GM12864 (cell line): ENCODE results near the gene AMY2A.
"Not testable (repeated sequence)": the region's sequence is repeated elsewhere in the genome, so short reads cannot be mapped to it uniquely, and the experiment has no call there.

Experiments
- DNase-seq: peaks from one replicate; pipeline ENCODE4 v3.0.0-alpha.2; 2011; ENCODE audit warnings: low read depth
- H3K4me3 ChIP-seq: 2 replicates; pipeline ENCODE4 v1.5.1; 2011; ENCODE audit warnings: mild to moderate bottlenecking, low read depth, low read length, control low read depth
- CTCF ChIP-seq: IDR thresholded peaks from 2 replicates; pipeline ENCODE4 v1.5.1; 2011; ENCODE audit warnings: low read depth, mild to moderate bottlenecking, moderate library complexity, low read length, control low read depth, inconsistent platforms; ENCODE audit errors: missing control alignments

The AMY2A gene

DNA sequence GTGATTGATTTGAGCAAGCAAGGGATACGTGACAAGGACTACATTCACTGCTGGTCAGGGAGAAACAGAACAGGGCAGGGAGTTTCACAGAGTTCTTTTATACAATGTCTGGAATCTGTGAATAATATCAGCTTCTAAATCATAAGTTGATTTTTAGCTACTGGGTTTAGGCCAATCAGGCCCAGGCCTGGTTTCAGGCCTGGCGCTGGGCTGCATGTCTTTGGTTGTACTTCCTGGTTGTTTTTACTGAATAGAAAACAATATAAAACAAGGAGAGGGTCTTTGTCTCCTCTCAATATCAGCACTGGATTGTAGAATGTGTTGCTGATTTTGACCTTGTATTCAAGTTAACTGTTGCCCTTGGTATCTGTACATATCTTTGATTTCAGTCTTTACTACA lies 865 bp upstream of the AMY2A start:
- no peak for TF ChIP-seq CTCF
- no peak for DNase-seq
- H3K4me3 ChIP-seq = no peak overlapping the region

GRCh38 chr1:103627436-103627835 lies 10.2 kb downstream of the AMY2A start:
- DNase-seq = not testable (repeated sequence)

DNA sequence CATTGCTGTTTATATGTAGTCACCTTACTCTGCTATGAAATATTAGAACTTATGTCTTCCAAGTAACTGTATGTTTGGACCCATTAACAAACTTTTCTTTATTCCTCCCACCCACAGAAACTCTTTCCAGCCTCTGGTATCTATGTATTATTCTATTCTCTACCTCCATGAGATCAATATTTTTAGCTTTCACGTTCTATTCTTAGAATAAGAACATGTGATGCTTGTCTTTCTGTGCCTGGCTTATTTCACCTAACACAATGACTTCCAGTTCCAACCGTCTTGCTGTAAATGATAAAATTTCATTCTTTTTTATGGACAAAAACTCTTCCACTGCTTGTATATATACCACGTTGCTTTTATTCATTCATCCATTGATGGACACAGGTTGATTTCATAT lies 24.0 kb downstream of the AMY2A start:
- H3K4me3 ChIP-seq, DNase-seq: not testable (repeated sequence)

More at GRCh38 chr1:103627436-103627835, 10.2 kb downstream of the AMY2A start:
- H3K4me3 ChIP-seq = not testable (repeated sequence)

DNA sequence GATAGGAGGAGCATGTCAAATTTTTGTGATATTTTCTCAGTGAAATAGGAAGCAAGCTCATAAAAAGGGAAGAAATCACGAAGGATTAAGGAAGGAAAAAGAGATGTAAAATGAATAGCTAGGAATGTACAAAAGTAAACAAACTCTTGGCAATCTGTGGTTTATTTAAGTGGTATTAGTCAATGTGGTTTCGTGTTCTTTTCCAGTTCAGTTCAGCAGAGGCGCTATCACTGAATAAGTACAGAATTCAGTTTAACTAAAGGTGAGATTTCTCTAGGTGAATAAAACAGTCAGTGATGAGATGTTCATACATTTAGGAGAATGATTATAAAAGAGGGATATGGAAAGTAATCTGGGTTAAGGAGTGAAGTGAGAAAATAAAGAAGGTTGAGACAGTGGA lies 26.7 kb downstream of the AMY2A start:
- DNase-seq, H3K4me3 ChIP-seq: not testable (repeated sequence)

DNA sequence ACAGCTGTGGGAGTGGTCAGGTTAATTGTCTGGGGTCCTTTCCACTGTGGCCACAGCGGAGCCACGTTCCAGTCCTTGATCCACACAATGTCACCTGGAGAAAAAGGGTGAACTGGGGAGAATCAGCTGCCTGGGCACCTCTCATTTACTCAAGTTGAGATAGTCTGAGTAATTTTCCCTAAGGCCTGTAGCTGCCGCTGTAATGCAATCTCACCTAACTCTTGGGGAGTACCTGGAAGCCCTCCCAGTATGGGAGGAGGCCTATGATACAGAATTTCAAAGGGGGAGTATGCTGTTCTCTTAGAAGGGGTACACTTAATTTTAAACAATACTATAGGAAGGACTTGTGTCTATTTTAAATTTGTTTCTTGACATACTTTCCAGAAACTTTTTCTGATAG lies 33.1 kb downstream of the AMY2A start:
- H3K4me3 ChIP-seq, DNase-seq: not testable (repeated sequence)

DNA sequence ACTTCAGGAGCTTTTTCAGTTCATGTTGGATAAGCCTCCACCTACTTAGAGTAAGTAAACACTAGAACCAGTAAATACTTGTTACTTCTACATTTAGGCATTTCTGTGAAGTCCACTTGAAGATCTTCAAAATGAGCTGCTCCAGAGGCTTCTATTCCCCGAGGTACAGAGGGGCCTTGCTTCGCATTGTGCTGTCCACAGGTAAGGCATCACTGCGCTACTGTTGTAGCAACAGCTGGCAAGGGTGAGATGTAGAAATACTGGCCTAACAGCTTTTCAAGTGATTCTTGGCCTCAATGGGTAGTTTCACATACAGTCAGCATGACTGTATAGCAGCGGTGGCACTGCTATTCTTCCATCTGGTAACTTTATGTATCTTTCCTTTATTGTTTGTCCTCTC lies 33.7 kb downstream of the AMY2A start:
- H3K4me3 ChIP-seq, DNase-seq: not testable (repeated sequence)

- H3K4me3 ChIP-seq, DNase-seq: not testable (repeated sequence)
Observed at GRCh38 chr1:103654133-103654532, 36.9 kb downstream of the AMY2A start.

GRCh38 chr1:103655460-103655859 lies 38.2 kb downstream of the AMY2A start, which contains the start of gene AMY1A:
Gene AMY1A (plus strand): TSS chr1:103655760. CDS start chr1:103656331, 571 bp downstream.
- DNase-seq, H3K4me3 ChIP-seq: not testable (repeated sequence)
